Stimulated activated CD8-positive, alpha-beta memory T cell treated with anti-CD3 and anti-CD28 coated beads, Interleukin-7, amount 100 ng/mL, for 4 hours (primary cell): ENCODE data around the gene CHST7.

Source experiments
- DNase-seq, 2 donors: peaks; one replicate each; pipeline ENCODE4 v3.0.0-alpha.2; 2020; ENCODE audit warnings: low read depth in 2 of 2

The CHST7 gene

GRCh38 chrX:46573892-46574773 is 568 bp downstream of the CHST7 start:
- DNase-seq, result peak; percentile 48 to 52

GRCh38 chrX:46574774-46575381 is 1.3 kb downstream of the CHST7 start:
- DNase-seq, result peak in 1 of 2 donors; percentile 34

- no peak for DNase-seq
These were observed 2.0 kb downstream of the CHST7 start for GRCh38 chrX:46575586-46575985.

GRCh38 chrX:46575991-46576392 is 2.4 kb downstream of the CHST7 start:
- no peak for DNase-seq

- DNase-seq, result no peak
These were observed 2.9 kb downstream of the CHST7 start for GRCh38 chrX:46576458-46576857.

- no peak for DNase-seq
These were observed 3.8 kb downstream of the CHST7 start for GRCh38 chrX:46577221-46578005.

GRCh38 chrX:46579250-46579649 is 5.7 kb downstream of the CHST7 start:
- no peak for DNase-seq

- DNase-seq, result no peak
These were observed 7.0 kb downstream of the CHST7 start for GRCh38 chrX:46580613-46581012.

- no peak for DNase-seq
These were observed 8.8 kb downstream of the CHST7 start for GRCh38 chrX:46582325-46582724.

GRCh38 chrX:46582966-46583365 is 9.4 kb downstream of the CHST7 start:
- DNase-seq, result no peak

GRCh38 chrX:46584736-46585135 is 11.2 kb downstream of the CHST7 start:
- DNase-seq, result no peak

- DNase-seq, result no peak
These were observed 13.6 kb downstream of the CHST7 start for GRCh38 chrX:46587158-46587557.

- DNase-seq, result no peak
These were observed 14.2 kb downstream of the CHST7 start for GRCh38 chrX:46587753-46588171.

- no peak for DNase-seq
These were observed 14.7 kb downstream of the CHST7 start for GRCh38 chrX:46588263-46588662.

- no peak for DNase-seq
These were observed 16.6 kb downstream of the CHST7 start for GRCh38 chrX:46589977-46590723.

GRCh38 chrX:46595084-46595483 is 21.5 kb downstream of the CHST7 start:
- DNase-seq, result no peak

- no peak for DNase-seq
These were observed 23.6 kb downstream of the CHST7 start for GRCh38 chrX:46597208-46597607.

GRCh38 chrX:46597771-46598170 is 24.2 kb downstream of the CHST7 start:
- no peak for DNase-seq

- no peak for DNase-seq
These were observed 25.5 kb downstream of the CHST7 start for GRCh38 chrX:46599051-46599560.

GRCh38 chrX:46601283-46601682 is 27.7 kb downstream of the CHST7 start:
- DNase-seq, result no peak

- DNase-seq, result no peak
These were observed 29.0 kb downstream of the CHST7 start for GRCh38 chrX:46602468-46603102.
